ENCODE measurements around the gene CNNM3. TPM values are rescaled to one million over a fixed set of nuclear protein-coding genes. Genes with fewer than 3 reads are reported as not detected.

Gene CNNM3
- total RNA-seq, 4 donors from 2014 or later = 15.4 to 30.0 (median 18.8) TPM

- TF ChIP-seq POLR2A (IDR thresholded peaks at IDR 0.05) = no peak
- no peak for TF ChIP-seq CTCF (IDR thresholded peaks at IDR 0.05)
- 81 to 87% methylated on average over 10 of the region's 10 CpGs for WGBS, 2 donors
- no peak for DNase-seq (ENCODE audit: low spot score in 2 of 2)
- intact Hi-C loops (cut with DNase I; ENCODE audit: low total_unique reads) = no loop called here
- no peak overlapping the region for H3K4me3 ChIP-seq (ENCODE audit: low read depth, poor library complexity, severe bottlenecking)
Observed at GRCh38 chr2:96808176-96808837, 7.8 kb upstream of the CNNM3 start.

- no peak overlapping the region for H3K4me3 ChIP-seq (ENCODE audit: low read depth, poor library complexity, severe bottlenecking)
- TF ChIP-seq POLR2A (IDR thresholded peaks at IDR 0.05) (no peak), CTCF (IDR thresholded peaks at IDR 0.05) (no peak)
- WGBS, 2 donors = 84 to 85% methylated on average over 12 to 13 of the region's 13 CpGs
- DNase-seq (ENCODE audit: low spot score in 2 of 2) = no peak
- intact Hi-C loops (cut with DNase I; ENCODE audit: low total_unique reads) = no loop called here
Observed at GRCh38 chr2:96809216-96809882, 6.7 kb upstream of the CNNM3 start.

GRCh38 chr2:96809951-96810782 is 5.9 kb upstream of the CNNM3 start:
- no peak for DNase-seq (ENCODE audit: low spot score in 2 of 2)
- TF ChIP-seq POLR2A (IDR thresholded peaks at IDR 0.05) (no peak), CTCF (IDR thresholded peaks at IDR 0.05) (no peak)
- intact Hi-C loops (cut with DNase I; ENCODE audit: low total_unique reads) = no loop called here
- no peak overlapping the region for H3K4me3 ChIP-seq (ENCODE audit: low read depth, poor library complexity, severe bottlenecking)
- WGBS, 2 donors = 89 to 94% methylated on average over 12 of the region's 12 CpGs

GRCh38 chr2:96810783-96811192 is 5.3 kb upstream of the CNNM3 start:
- intact Hi-C loops (cut with DNase I; ENCODE audit: low total_unique reads) = no loop called here
- no peak for DNase-seq (ENCODE audit: low spot score in 2 of 2)
- WGBS, 2 donors = 88 to 92% methylated on average over 5 of the region's 5 CpGs
- no peak for TF ChIP-seq POLR2A (IDR thresholded peaks at IDR 0.05)
- TF ChIP-seq CTCF (IDR thresholded peaks at IDR 0.05) = no peak
- H3K4me3 ChIP-seq (ENCODE audit: low read depth, poor library complexity, severe bottlenecking) = no peak overlapping the region

GRCh38 chr2:96811917-96812316 is 4.2 kb upstream of the CNNM3 start:
- no peak overlapping the region for H3K4me3 ChIP-seq (ENCODE audit: low read depth, poor library complexity, severe bottlenecking)
- TF ChIP-seq CTCF (IDR thresholded peaks at IDR 0.05) (no peak), POLR2A (IDR thresholded peaks at IDR 0.05) (no peak)
- DNase-seq (ENCODE audit: low spot score in 2 of 2) = no peak
- WGBS, 2 donors = 18 to 20% methylated on average over 3 of the region's 3 CpGs
- intact Hi-C loops (cut with DNase I; ENCODE audit: low total_unique reads) = no loop called here

Measured in lower leg skin (tissue), 4 donors.